HG03439 (cell line): Measurements from ENCODE around the gene ZFAND3.

Experiments
- ATAC-seq: cut with Tn5 transposase; IDR thresholded peaks from one replicate; pipeline ENCODE4 v1.9.1; 2021; ENCODE audit warnings: mild to moderate bottlenecking, moderate library complexity; ENCODE audit not compliant: unreplicated experiment

ZFAND3 gene

GRCh38 chr6:38193481-38194281 lies 374.2 kb downstream of the ZFAND3 start:
- ATAC-seq = no peak

- ATAC-seq = no peak
Observed at GRCh38 chr6:38194282-38194572, 374.7 kb downstream of the ZFAND3 start.

- ATAC-seq = no peak
Observed at GRCh38 chr6:38194589-38194988, 375.1 kb downstream of the ZFAND3 start.

- ATAC-seq = no peak
Observed at GRCh38 chr6:38195113-38195635, 375.6 kb downstream of the ZFAND3 start.

- no peak for ATAC-seq
Observed at GRCh38 chr6:38198219-38198618, 378.7 kb downstream of the ZFAND3 start.
